Measurements from ENCODE around the gene BBOX1.
"Not testable (repeated sequence)": the region's sequence is repeated elsewhere in the genome, so short reads cannot be mapped to it uniquely, and the experiment has no call there.

Gene BBOX1

DNA sequence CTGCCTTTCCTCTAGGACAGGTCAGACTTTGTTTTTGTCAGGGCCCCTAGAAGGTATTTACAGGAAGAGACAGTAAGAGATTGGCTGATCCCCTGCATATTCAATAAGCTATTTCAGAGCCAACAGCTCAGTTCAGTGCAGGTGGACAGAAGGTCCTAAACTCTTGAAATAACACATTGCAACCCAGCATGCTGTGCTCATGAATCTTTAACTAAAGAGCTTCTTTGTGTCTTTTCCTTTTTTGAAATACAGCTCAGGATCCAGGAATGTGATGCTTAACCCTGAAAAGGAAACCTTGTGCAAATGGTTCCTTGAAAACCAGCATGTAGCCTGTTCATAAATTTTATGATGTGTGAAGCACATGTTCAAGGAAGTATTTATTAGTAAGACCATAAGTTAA is 43.9 kb downstream of the BBOX1 start:
- no peak for DNase-seq

DNA sequence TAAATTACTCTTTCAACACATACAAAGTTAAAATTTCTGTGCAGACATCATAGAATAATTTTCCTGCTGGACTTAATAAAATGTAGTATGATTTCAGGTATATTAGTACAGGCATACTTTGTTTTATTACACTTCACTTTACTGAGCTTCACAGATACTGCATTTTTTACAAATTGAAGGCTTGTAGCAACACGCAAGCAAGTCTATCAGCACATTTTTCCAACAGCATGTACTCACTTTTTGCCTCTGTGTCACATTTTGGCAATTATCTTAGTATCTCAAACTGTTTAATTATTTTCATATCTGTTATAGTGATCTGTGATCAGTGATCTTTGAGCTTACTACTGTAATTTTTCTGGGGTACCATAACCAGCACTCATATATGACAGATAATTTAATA is 44.5 kb downstream of the BBOX1 start:
- no peak for DNase-seq

DNA sequence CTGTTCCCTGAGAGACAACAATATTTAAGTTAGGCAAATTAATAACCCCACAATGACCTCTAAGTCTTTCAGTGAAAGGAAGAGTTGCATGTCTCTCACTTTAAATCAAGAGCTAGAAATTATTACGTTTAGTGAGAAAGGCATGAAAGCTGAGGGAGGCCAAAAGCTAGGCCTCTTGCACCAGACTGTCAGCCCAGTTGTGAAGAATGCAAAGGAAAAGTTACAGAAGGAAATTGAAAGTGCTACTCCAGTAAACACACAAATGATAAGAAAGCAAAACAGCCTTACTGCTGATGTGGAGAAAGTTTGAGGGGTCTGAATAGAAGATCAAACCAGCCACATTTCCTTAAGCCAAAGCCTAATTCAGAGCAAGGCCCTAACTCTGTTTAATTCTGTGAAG is 45.0 kb downstream of the BBOX1 start:
- DNase-seq = no peak

DNA sequence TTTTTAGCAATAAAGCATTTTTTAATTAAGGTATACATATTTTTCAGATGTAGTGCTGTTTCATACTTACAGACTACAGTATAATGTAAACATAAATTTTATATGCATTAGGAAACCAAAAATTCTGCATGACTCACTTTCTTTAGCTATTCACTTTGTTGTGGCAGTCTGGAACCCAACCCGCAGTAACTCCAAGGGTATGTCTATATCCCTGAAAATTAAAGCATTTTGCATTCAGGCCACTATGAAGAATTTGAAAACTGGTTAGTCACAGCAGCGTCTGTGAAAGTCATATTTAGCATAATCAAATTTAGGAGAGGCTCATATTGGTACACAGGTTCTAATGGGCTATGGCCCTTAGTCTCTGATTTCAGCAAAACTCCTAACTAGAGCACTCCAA is 46.8 kb downstream of the BBOX1 start:
- DNase-seq = no peak

DNA sequence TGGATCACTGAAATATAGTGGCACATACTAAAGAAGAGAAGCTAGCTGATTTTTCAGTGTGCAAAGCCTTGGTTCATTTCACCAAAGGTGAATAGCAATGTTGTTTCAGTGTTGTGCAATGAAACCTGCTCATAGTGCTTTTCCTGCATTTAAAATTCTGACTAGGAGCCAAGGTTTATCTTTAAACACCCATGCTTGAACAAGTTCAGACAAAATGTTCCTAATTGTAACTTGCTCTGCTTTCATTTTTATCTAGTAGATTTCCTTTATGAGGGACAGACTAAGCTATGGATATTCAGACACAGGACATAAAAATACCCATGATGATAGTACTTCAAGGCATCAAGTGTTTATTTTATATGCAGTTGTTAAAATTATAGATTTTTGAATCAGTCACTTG is 47.7 kb downstream of the BBOX1 start:
- DNase-seq = no peak

DNA sequence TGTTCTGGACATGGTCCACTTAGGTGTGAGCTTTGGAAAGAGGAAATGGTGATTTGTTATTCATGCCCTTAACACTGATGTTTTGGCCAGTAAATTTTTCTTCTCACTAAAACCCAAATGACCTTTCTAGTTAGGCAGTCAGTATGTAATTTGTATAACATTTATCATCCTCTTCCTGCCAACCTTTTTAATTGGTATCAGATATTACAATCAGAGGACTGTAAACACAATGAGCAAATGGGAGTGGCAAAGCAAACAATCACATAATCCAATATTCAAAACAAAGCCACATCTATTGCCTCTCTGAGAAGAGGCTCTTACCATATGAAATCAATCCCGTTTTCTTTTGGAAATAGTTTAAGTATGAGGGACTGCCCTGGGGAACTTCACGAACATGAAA is 49.1 kb downstream of the BBOX1 start:
- no peak for DNase-seq

DNA sequence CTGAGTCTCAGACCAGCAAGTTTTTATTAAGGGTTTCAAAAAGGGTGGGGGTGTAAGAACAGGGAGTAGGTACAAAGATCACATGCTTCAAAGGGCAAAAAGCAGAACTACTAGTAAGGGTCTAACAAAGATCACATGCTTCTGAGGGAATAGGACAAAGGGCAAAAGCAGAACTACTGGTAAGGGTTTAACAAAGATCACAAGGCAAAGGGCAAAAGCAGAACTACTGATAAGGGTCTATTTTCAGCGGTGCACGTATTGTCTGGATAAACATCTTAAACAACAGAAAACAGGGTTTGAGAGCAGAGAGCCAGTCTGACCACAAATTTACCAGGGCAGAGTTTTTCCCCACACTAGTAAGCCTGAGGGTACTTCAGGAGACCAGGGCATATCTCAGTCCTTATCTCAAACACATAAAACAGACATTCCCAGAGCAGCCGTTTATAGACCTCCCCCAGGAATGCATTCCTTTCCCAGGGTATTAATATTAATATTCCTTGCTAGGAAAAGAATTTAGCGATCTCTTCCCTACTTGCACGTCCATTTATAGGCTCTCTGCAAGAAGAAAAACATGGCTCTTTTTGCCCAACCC is 49.8 kb downstream of the BBOX1 start:
- not testable (repeated sequence) for DNase-seq

DNA sequence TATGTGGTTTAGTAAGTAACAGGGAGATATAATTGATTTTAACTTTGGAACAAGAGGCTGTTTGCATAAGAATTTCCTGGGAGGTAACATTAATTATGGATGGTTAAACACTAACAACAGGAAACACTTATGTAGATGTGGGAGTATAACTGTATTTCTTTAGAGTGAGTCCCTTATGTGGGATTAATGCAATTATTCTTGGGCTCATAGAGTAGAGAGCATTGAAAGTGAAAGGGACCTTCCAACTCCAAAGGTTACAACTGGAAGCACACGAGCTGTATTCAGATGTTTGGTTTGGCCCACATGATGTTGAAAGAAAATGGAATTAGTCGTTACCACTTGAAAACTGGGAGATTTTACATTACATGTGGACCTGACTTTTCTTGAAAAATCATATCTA is 53.5 kb downstream of the BBOX1 start:
- no peak for DNase-seq

DNA sequence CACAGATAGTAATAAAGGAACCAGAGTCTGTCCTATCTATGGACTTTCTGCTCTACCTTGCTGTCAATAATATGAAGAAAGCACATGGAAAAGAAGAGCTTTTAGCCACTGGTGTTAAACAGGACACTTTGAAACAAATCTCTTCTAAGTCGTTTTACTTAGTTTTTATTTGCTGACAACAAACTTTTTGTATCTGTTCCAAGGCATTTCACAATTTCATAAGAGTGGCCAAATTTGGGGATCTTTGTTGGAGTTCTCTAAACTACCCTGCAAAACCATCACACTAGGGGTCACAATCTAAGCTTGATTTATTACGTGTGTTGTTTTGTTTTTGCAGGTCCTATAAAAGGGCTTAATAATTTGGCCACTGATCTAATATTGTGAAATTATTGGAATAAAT is 54.4 kb downstream of the BBOX1 start:
- DNase-seq = no peak

DNA sequence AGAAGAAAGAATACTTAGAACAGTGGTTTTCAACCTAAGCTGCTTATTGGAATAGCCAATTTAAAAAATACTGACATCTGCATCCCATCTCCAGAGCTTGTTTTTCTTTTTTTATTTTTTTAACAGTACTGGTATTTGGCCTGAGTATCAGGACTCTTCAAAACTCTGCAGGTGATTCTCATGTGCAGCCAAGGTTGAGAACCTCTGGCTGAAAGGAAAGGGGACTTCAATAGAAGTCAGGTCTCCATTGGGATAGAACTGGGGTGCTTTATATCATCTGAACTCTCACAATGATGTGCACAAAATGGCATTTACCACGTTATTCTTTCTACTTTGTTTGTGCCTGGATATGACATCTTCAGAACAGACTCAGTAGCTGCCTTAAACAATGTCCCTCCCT is 55.3 kb downstream of the BBOX1 start:
- no peak for DNase-seq

DNA sequence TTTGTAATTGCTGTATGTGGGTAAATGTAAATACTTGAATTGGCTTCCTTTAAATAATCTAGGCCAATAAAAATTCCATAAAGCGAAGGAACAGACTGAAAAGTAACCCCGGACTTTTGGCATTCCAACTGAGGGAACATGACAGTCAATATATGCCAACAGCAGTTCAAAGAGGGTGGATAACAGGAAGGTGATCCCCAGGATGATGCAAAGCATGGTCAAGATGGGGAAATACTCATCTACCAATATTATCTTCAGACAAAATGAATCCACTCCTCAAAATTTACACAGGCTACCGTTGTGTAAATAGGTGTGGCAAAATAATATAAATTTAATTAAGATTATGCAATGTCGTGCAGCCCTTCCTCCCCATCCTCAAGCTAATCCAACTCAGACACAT is 56.9 kb downstream of the BBOX1 start:
- DNase-seq = no peak

DNA sequence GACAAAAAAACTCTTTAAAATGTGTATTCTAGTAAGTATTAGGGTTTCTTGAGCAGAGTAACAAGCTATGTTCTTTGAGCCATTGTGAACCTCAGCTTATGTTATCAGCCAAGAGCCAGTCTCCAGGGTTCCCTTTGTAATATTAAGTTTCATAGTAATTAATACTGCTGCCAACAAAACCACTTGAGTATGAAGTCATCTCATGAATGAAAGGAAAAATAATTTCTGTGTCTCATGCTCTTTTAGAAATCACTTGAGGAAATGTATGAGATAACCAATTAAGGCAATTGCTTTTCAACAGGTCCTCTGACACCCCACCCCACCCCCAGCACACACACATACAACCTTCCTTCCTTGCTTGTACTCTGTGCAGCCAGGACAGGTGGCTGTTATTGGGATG is 59.9 kb downstream of the BBOX1 start:
- DNase-seq = no peak

DNA sequence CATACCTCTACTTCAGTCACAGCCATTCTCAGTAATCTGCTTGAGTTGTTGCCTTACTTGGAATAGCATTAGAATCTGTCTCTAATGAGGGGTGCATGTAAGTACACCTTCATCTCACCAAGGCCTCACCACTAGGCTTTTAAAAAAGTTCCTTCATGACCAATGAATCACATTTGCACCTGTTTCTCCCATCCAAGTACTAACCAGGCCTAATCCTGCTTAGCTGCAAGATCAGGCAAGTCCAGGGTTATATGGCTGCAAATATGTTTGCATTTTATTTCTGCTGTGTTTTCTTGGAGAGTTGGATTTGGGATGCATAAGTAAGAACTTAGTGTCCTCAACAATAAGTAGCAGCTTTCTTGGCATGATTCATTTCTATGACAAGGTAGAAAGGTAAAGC is 66.9 kb downstream of the BBOX1 start:
- no peak for DNase-seq

DNA sequence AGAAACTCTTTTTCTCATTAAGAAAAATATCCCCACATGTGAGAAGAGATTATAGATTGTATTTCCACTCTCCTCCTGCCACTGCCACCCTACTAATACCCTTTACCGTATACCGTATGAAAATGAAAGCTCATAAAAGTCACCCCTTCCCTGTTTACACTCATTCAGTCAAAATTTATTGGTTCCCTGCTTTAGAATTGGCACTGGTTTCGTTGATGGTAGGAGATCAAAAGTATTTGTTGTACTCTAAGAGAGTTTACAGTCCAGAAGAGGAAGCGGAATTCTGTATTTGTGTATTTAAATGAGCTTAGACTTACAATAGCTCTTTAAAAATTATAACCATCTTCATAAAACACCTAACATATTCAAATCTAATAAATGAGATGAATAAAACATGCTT is 68.2 kb downstream of the BBOX1 start:
- no peak for DNase-seq

DNA sequence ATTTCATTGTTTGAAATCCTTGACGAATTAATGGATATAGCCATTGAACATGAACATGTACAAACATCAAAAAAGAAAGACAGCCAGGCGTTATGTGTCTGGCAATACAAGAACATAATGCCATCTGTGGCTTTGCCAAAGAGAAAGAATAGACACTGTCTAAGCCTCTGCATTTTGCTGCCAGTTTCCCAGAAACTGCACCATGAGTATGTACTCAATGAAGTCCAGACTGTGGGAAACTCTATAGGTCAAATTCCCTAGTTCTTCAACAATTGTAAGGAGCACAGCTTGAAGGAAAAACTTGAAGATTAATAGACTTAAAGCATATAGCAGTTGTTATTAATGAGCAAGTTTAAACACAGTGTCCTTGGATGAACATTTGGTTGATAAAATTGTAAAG is 71.3 kb downstream of the BBOX1 start:
- no peak for DNase-seq

DNA sequence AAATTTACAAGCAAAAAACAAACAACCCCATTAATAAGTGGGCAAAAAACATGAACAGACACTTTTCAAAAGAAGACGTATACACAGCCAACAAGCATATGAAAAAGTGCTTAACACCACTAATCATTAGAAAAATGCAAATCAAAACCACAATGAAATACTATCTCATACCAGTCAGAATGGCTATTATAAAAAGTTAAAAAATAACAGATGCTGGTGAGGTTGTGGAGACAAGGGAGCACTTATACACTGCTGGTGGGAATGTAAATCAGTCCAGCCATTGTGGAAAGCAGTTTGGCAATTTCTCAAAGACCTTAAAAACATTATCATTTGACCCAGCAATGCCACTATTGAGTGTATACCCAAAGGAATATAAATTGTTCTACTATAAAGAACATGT is 72.3 kb downstream of the BBOX1 start:
- DNase-seq = no peak

DNA sequence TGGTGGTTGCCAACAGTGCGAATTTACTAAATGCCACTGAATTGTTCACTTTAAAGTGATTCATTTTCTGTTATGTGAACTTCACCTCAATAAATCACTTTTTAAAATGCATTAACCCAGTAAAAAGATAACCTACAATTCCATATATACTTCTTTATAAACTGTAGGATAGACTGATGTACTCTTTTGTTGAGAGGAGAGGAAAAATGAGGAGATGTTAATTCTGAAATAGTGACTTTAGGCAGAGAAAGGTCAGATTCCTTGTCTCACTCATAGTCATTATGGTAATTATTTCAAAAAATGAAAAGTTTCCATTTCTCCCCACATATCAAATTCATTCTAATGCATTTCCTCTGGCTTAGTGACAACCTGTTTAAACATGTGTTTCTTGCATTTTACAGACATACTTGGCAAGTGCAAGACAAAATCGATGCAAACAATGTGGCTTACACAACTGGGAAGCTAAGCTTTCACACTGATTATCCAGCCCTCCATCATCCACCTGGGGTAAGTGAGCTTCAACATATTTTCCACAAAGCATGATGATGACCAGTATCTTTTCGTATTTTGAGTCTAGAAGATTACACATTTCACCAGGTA is 74.5 kb downstream of the BBOX1 start:
- DNase-seq = no peak

DNA sequence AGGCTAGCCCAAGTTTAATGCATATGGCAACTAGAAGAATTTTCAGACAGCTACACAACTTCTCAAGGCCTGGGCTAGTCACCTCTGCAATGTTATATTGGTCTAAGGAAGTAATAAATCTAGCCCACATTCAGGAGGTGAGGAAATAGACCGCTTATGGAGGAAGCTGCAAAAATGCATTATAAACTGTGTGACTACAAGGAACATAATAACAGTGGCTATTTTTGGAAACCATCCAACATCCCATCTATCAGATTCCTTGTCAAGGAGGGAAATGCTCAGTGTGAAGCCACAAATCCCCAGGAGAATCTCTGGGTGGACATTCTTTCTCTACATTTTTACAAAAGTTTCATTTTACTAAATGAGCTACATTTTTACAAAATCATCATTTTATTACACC is 76.1 kb downstream of the BBOX1 start:
- DNase-seq = no peak

DNA sequence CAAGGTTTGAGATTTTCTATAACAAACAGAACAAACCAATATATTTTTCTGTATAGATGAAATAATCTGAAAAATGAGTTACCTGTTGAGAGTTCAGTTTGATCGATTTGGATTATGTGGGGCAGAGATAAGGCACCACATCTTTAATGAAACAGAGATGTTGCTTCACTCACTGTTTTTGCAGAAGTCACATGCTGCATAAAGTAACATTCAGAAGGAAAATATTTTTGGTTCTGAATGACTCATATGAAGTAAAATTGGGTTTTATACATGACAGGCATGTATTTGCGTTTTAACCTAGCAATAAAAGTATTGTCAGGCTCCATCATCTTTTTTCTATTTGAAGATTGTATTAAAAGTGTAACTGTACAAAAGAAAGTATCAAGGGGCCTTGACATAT is 77.8 kb downstream of the BBOX1 start:
- DNase-seq = no peak

DNA sequence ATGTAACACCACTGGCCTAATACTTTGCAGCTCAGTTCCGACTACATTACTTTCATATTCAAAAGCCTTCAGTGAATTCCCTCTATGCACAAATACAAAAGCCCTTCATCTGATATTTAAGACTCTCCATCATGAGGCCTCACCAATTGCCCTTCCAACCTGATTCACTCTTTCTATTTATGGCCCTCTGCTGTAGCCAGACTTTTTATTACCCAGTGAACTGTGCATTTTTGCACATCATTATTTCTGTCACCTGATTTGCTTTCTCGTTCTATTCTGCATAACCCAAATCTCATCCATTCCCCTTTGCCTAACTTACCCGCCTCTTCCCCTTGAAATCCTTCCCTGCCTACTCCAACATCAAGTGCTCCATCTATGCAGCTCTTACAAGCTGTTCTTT is 78.3 kb downstream of the BBOX1 start:
- no peak for DNase-seq

DNA sequence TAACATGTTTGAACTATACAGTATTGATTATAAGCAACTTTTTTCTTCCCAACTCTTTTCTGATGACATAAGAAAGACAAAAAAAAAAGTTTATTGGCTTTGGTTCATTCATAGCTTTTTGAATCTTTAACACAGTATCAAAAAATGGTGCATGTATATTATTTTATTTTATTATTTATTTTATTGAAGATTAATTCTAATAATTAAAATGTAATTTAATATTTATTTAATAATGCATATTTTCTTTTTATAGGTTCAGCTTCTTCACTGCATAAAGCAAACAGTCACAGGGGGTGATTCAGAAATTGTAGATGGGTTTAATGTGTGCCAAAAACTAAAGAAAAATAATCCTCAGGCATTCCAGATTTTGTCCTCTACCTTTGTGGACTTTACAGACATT is 78.8 kb downstream of the BBOX1 start:
- no peak for DNase-seq

DNA sequence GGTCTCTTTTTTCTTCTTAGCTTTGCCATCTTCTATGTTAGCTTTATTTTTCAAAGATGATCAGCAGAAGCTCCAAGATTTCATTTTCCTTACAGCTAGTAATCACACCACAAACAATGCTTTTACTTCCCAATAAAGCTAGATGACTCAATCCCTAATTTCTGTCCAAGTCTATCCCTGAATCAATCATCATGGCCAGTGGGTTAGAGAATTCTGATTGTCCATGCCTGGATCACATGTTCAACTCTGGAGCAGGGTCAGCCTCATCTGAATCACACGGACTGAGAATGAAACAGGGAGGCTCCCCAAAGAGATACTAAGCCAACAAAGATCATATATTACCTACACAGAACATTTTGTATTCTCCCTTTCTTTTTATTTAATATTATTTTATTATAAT is 79.6 kb downstream of the BBOX1 start:
- no peak for DNase-seq

DNA sequence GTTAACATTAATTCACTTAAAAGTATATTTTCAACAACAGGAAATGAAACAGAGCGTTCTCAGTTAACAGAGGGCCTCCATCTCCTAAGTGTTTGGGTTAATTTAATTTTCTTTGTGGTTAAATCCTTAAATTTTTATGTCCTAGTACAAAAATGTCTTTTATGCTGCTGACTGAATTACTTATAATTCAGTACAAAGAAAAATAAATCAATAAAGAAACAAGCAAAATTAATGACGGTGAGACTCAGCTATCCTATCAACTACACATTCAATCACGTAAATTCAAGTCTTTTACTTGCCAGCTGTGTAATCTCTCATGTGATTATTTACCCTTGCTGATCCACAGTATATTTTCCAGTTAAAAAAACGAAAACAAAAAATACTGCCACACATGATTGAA is 81.4 kb downstream of the BBOX1 start:
- DNase-seq = no peak

DNA sequence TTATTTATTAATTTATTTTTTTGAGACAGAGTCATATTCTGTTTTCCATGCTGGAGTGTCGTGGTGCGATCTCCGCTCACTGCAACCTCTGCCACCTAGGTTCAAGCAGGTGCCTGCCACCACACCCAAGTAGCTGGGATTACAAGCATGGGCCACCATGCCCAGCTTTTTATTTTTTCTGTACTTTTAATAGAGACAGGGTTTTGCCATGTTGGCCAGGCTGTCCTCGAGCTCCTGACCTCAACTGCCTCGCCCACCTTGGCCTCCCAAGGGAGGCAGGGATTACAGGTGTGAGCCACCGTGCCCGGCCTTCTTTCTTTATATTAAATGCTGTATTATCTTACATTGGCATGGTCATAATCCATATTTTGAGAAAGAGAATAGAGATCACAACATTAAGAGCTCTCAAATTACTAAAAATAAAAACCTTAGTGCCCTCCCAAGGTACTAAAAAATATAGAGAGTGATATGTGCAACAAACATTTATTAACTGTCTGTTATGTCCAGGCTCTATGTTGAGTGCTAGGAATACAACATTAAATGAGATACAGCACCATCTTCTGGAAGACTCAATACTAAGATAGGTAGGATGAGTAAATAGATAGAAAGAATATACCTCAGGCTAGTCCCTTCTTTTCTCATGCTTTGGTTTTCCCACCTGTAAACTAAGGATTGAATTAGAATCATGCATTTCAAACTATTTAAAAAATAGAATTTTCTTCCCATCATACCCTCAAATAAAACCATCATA is 84.1 kb downstream of the BBOX1 start:
- no peak for DNase-seq

DNA sequence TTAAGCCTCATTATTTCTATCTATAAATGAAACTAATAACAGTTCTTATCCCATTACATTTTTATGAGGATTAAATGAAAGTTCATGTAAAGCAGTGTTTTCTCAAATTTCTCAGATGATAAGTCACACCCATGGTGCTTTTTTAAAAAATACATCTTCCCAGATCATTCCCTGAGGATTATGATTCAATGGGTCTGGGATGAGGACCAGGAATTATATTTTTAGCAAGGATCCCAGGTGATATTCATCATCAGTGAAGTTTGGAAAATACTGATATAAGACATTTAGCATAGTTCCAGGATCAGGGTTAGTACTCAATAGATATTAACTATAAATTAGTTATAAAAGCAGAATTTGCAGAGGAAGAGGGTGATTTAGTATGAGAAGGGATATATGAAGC is 89.1 kb downstream of the BBOX1 start:
- DNase-seq = no peak

Data from stimulated activated CD4-positive, alpha-beta T cell treated with anti-CD3 and anti-CD28 coated beads, Interleukin-1b, Interleukin-23, amount 100 ng/mL, for 48 hours (primary cell).